ENCODE results near the gene MYO10.
"Not testable (repeated sequence)": the region's sequence is repeated elsewhere in the genome, so short reads cannot be mapped to it uniquely, and the experiment has no call there.

Gene MYO10

GRCh38 chr5:16740811-16741392 is 195.2 kb downstream of the MYO10 start:
- no peak for DNase-seq (ENCODE audit: low read depth in 2 of 2)

GRCh38 chr5:16740066-16740810 is 195.8 kb downstream of the MYO10 start:
- DNase-seq (ENCODE audit: low read depth in 2 of 2), result no peak

GRCh38 chr5:16738393-16738792 is 197.7 kb downstream of the MYO10 start:
- not testable (repeated sequence) for DNase-seq (ENCODE audit: low read depth in 2 of 2)

- DNase-seq (ENCODE audit: low read depth in 2 of 2), result no peak
Observed at GRCh38 chr5:16737620-16738364, 198.3 kb downstream of the MYO10 start.

GRCh38 chr5:16737209-16737608 is 198.9 kb downstream of the MYO10 start:
- no peak for DNase-seq (ENCODE audit: low read depth in 2 of 2)

- DNase-seq (ENCODE audit: low read depth in 2 of 2), result peak; percentile 56 to 63
Observed at GRCh38 chr5:16736158-16736995, 199.7 kb downstream of the MYO10 start.

- no peak for DNase-seq (ENCODE audit: low read depth in 2 of 2)
Observed at GRCh38 chr5:16735101-16736060, 200.7 kb downstream of the MYO10 start.

- no peak for DNase-seq (ENCODE audit: low read depth in 2 of 2)
Observed at GRCh38 chr5:16733331-16734006, 202.6 kb downstream of the MYO10 start.

GRCh38 chr5:16732356-16732755 is 203.7 kb downstream of the MYO10 start:
- DNase-seq (ENCODE audit: low read depth in 2 of 2), result no peak

GRCh38 chr5:16727755-16728325 is 208.2 kb downstream of the MYO10 start:
- no peak for DNase-seq (ENCODE audit: low read depth in 2 of 2)

GRCh38 chr5:16726538-16726946 is 209.5 kb downstream of the MYO10 start:
- no peak for DNase-seq (ENCODE audit: low read depth in 2 of 2)

- no peak for DNase-seq (ENCODE audit: low read depth in 2 of 2)
Observed at GRCh38 chr5:16725575-16725974, 210.5 kb downstream of the MYO10 start.

- no peak for DNase-seq (ENCODE audit: low read depth in 2 of 2)
Observed at GRCh38 chr5:16723821-16724220, 212.3 kb downstream of the MYO10 start.

- DNase-seq (ENCODE audit: low read depth in 2 of 2), result no peak
Observed at GRCh38 chr5:16722097-16722495, 214.0 kb downstream of the MYO10 start.

GRCh38 chr5:16721151-16722096 is 214.7 kb downstream of the MYO10 start:
- no peak for DNase-seq (ENCODE audit: low read depth in 2 of 2)

GRCh38 chr5:16718036-16718435 is 218.1 kb downstream of the MYO10 start:
- not testable (repeated sequence) for DNase-seq (ENCODE audit: low read depth in 2 of 2)

- DNase-seq (ENCODE audit: low read depth in 2 of 2), result no peak
Observed at GRCh38 chr5:16713386-16713928, 222.6 kb downstream of the MYO10 start.

- no peak for DNase-seq (ENCODE audit: low read depth in 2 of 2)
Observed at GRCh38 chr5:16712620-16713019, 223.5 kb downstream of the MYO10 start.

Data from fibroblast of skin of left biceps (primary cell).